ENCODE results near the gene COL4A1. TPM values are rescaled to one million over a fixed set of nuclear protein-coding genes. Genes with fewer than 3 reads are reported as not detected.

COL4A1 gene
- total RNA-seq, 3 donors from 2014 or later: 118 to 1,008 (median 370) TPM

GRCh38 chr13:110133425-110134235, 173.3 kb downstream of the COL4A1 start:
- intact Hi-C loops (cut with DNase I; ENCODE audit: low total_unique reads): no loop called here
- no peak overlapping the region for H3K27ac ChIP-seq
- H3K36me3 ChIP-seq: no peaks in the 10 kb centered on the region
- H3K9me3 ChIP-seq: no peaks in the 10 kb centered on the region
- TF ChIP-seq POLR2A (IDR thresholded peaks at IDR 0.05): no peak
- no peak for TF ChIP-seq POLR2AphosphoS5 (IDR thresholded peaks at IDR 0.05)
- TF ChIP-seq CTCF (IDR thresholded peaks at IDR 0.05): no peak
- no peak for DNase-seq (ENCODE audit: low spot score in 2 of 2)
- H3K27me3 ChIP-seq: no peaks in the 10 kb centered on the region
- no peak overlapping the region for H3K4me3 ChIP-seq
- H3K4me1 ChIP-seq: no peaks in the 10 kb centered on the region

- no peaks in the 10 kb centered on the region for H3K36me3 ChIP-seq
- no peak for TF ChIP-seq POLR2A (IDR thresholded peaks at IDR 0.05)
- no peak for TF ChIP-seq CTCF (IDR thresholded peaks at IDR 0.05)
- no peak for TF ChIP-seq POLR2AphosphoS5 (IDR thresholded peaks at IDR 0.05)
- no peak overlapping the region for H3K4me3 ChIP-seq
- H3K9me3 ChIP-seq: no peaks in the 10 kb centered on the region
- no peaks in the 10 kb centered on the region for H3K27me3 ChIP-seq
- no peaks in the 10 kb centered on the region for H3K4me1 ChIP-seq
- DNase-seq (ENCODE audit: low spot score in 2 of 2): no peak
- H3K27ac ChIP-seq: no peak overlapping the region
- intact Hi-C loops (cut with DNase I; ENCODE audit: low total_unique reads): no loop called here
These were observed 174.6 kb downstream of the COL4A1 start for GRCh38 chr13:110132225-110132982.

GRCh38 chr13:110131424-110131823, 175.5 kb downstream of the COL4A1 start:
- no peaks in the 10 kb centered on the region for H3K9me3 ChIP-seq
- TF ChIP-seq CTCF (IDR thresholded peaks at IDR 0.05) (no peak), POLR2AphosphoS5 (IDR thresholded peaks at IDR 0.05) (no peak), POLR2A (IDR thresholded peaks at IDR 0.05) (no peak)
- no peaks in the 10 kb centered on the region for H3K27me3 ChIP-seq
- no peaks in the 10 kb centered on the region for H3K4me1 ChIP-seq
- H3K36me3 ChIP-seq: no peaks in the 10 kb centered on the region
- H3K4me3 ChIP-seq: no peak overlapping the region
- H3K27ac ChIP-seq: no peak overlapping the region
- intact Hi-C loops (cut with DNase I; ENCODE audit: low total_unique reads): no loop called here
- no peak for DNase-seq (ENCODE audit: low spot score in 2 of 2)

GRCh38 chr13:110130431-110130830, 176.5 kb downstream of the COL4A1 start:
- peaks cover 0 to 3% of the 10 kb centered on the region in 2 donors for H3K4me1 ChIP-seq
- H3K27ac ChIP-seq: no peak overlapping the region
- no peaks in the 10 kb centered on the region for H3K9me3 ChIP-seq
- H3K36me3 ChIP-seq: no peaks in the 10 kb centered on the region
- H3K4me3 ChIP-seq: no peak overlapping the region
- DNase-seq (ENCODE audit: low spot score in 2 of 2): no peak
- intact Hi-C loops (cut with DNase I; ENCODE audit: low total_unique reads): no loop called here
- no peaks in the 10 kb centered on the region for H3K27me3 ChIP-seq
- TF ChIP-seq POLR2AphosphoS5 (IDR thresholded peaks at IDR 0.05): no peak
- TF ChIP-seq CTCF (IDR thresholded peaks at IDR 0.05): no peak
- TF ChIP-seq POLR2A (IDR thresholded peaks at IDR 0.05): no peak
